SK-N-SH treated with all-trans-retinoic acid at 6 μM for 48 hours (cell line): ENCODE data around the gene BMP8B.

Experiments
- ATAC-seq: fragments of 200-7000 bp; cut with Tn5 transposase; 3 replicates; pipeline ENCODE4 v1.9.1; 2020; ENCODE audit warnings: mild to moderate bottlenecking, moderate library complexity
- BACH2 ChIP-seq: fragments of 250-450 bp; sonication (Bioruptor Pico); IDR thresholded peaks from 2 replicates; pipeline ENCODE4 v1.9.0; 2021; ENCODE audit warnings: mild to moderate bottlenecking, borderline replicate concordance
- CREB5 ChIP-seq: fragments of 250-450 bp; sonication (Bioruptor Pico); IDR thresholded peaks from 2 replicates; pipeline ENCODE4 v1.5.1; 2020; ENCODE audit warnings: low read depth, mild to moderate bottlenecking, moderate library complexity
- CSDC2 ChIP-seq: fragments of 250-450 bp; sonication (Bioruptor Pico); IDR thresholded peaks from 2 replicates; pipeline ENCODE4 v1.5.0; 2020; ENCODE audit warnings: mild to moderate bottlenecking, moderate library complexity
- CSRNP3 ChIP-seq: fragments of 250-450 bp; sonication (Bioruptor Pico); IDR thresholded peaks from 2 replicates; pipeline ENCODE4 v1.5.1; 2021; ENCODE audit warnings: mild to moderate bottlenecking, moderate library complexity
- ESRRG ChIP-seq: fragments of 250-450 bp; sonication (Bioruptor Pico); IDR thresholded peaks from 2 replicates; pipeline ENCODE4 v1.6.1; 2021; ENCODE audit warnings: mild to moderate bottlenecking
- GLIS3 ChIP-seq: fragments of 250-450 bp; sonication (Bioruptor Pico); IDR thresholded peaks from 2 replicates; pipeline ENCODE4 v1.5.0; 2020; ENCODE audit warnings: mild to moderate bottlenecking, moderate library complexity
- ISL1 ChIP-seq: fragments of 250-450 bp; sonication (Bioruptor Pico); IDR thresholded peaks from 2 replicates; pipeline ENCODE4 v2.1.2; 2022; ENCODE audit warnings: mild to moderate bottlenecking, moderate library complexity
- OSR1 ChIP-seq: fragments of 250-450 bp; sonication (Bioruptor Pico); IDR thresholded peaks from 2 replicates; pipeline ENCODE4 v1.8.0; 2022; ENCODE audit warnings: moderate library complexity, mild to moderate bottlenecking, inconsistent platforms
- PATZ1 ChIP-seq: fragments of 250-450 bp; sonication (Bioruptor Pico); IDR thresholded peaks from 2 replicates; pipeline ENCODE4 v1.8.0; 2020; ENCODE audit warnings: mild to moderate bottlenecking, moderate library complexity, borderline replicate concordance
- POU6F1 ChIP-seq: fragments of 250-450 bp; sonication (Bioruptor Pico); IDR thresholded peaks from 2 replicates; pipeline ENCODE4 v1.8.0; 2021; ENCODE audit warnings: low read depth, mild to moderate bottlenecking, moderate library complexity, borderline replicate concordance
- PPARA ChIP-seq: fragments of 250-450 bp; sonication (Bioruptor Pico); IDR thresholded peaks from 2 replicates; pipeline ENCODE4 v1.5.0; 2020; ENCODE audit warnings: mild to moderate bottlenecking, borderline replicate concordance
- RARB ChIP-seq: fragments of 250-450 bp; sonication (Bioruptor Pico); IDR thresholded peaks from 2 replicates; pipeline ENCODE4 v1.8.0; 2021; ENCODE audit warnings: mild to moderate bottlenecking, moderate library complexity
- SNAI2 ChIP-seq: fragments of 250-450 bp; sonication (Bioruptor Pico); IDR thresholded peaks from 2 replicates; pipeline ENCODE4 v1.5.0; 2020; ENCODE audit warnings: mild to moderate bottlenecking, moderate library complexity
- TCF4 ChIP-seq: fragments of 250-450 bp; sonication (Bioruptor Pico); IDR thresholded peaks from 2 replicates; pipeline ENCODE4 v1.8.0; 2021; ENCODE audit warnings: mild to moderate bottlenecking, moderate library complexity, borderline replicate concordance
- TOX ChIP-seq: fragments of 250-450 bp; sonication (Bioruptor Pico); IDR thresholded peaks from 2 replicates; pipeline ENCODE4 v1.8.0; 2021; ENCODE audit warnings: mild to moderate bottlenecking, moderate library complexity, borderline replicate concordance
- TSHZ2 ChIP-seq: fragments of 250-450 bp; sonication (Bioruptor Pico); IDR thresholded peaks from 2 replicates; pipeline ENCODE4 v1.5.0; 2020; ENCODE audit warnings: mild to moderate bottlenecking, moderate library complexity
- ZC3H10 ChIP-seq: fragments of 250-450 bp; sonication (Bioruptor Pico); IDR thresholded peaks from 2 replicates; pipeline ENCODE4 v1.5.1; 2021; ENCODE audit warnings: mild to moderate bottlenecking, moderate library complexity
- ZFP3 ChIP-seq: fragments of 250-450 bp; sonication (Bioruptor Pico); IDR thresholded peaks from 2 replicates; pipeline ENCODE4 v1.5.0; 2020; ENCODE audit warnings: mild to moderate bottlenecking, moderate library complexity
- ZFP30 ChIP-seq: fragments of 450-650 bp; formaldehyde crosslinking; IDR thresholded peaks from 2 replicates; pipeline ENCODE4 v1.5.0; 2022; ENCODE audit warnings: mild to moderate bottlenecking, moderate library complexity
- ZNF565 ChIP-seq: fragments of 450-650 bp; formaldehyde crosslinking; conservative IDR thresholded peaks from 2 replicates; pipeline ENCODE4 v1.5.0; 2020; ENCODE audit warnings: low read depth, mild to moderate bottlenecking, moderate library complexity
- ZNF70 ChIP-seq: fragments of 450-650 bp; formaldehyde crosslinking; IDR thresholded peaks from 2 replicates; pipeline ENCODE4 v1.5.0; 2020; ENCODE audit warnings: mild to moderate bottlenecking, moderate library complexity
- ZNF8 ChIP-seq: fragments of 450-650 bp; formaldehyde crosslinking; IDR thresholded peaks from 2 replicates; pipeline ENCODE4 v1.5.0; 2020; ENCODE audit warnings: mild to moderate bottlenecking, moderate library complexity

BMP8B gene

GRCh38 chr1:39822146-39822545, 33.5 kb upstream of the BMP8B start:
- ATAC-seq = no peak
- TF ChIP-seq PATZ1 (CRISPR knock-in tag) (no peak), POU6F1 (CRISPR knock-in tag) (no peak), PPARA (no peak), BACH2 (CRISPR knock-in tag) (no peak), TCF4 (no peak), ZNF8 (no peak), SNAI2 (CRISPR knock-in tag) (no peak), RARB (CRISPR knock-in tag) (no peak), CREB5 (CRISPR knock-in tag) (no peak), CSDC2 (CRISPR knock-in tag) (no peak), ZNF70 (CRISPR knock-in tag) (no peak), TSHZ2 (CRISPR knock-in tag) (no peak), ZFP30 (no peak), GLIS3 (CRISPR knock-in tag) (no peak), CSRNP3 (CRISPR knock-in tag) (no peak), ESRRG (CRISPR knock-in tag) (no peak), ZNF565 (no peak)

- ATAC-seq = no peak
- TF ChIP-seq POU6F1 (CRISPR knock-in tag) (no peak), ZNF70 (CRISPR knock-in tag) (no peak), SNAI2 (CRISPR knock-in tag) (no peak), TSHZ2 (CRISPR knock-in tag) (no peak), ZNF565 (no peak), ISL1 (CRISPR knock-in tag) (no peak), CSRNP3 (CRISPR knock-in tag) (no peak), OSR1 (CRISPR knock-in tag) (no peak), BACH2 (CRISPR knock-in tag) (no peak), ESRRG (CRISPR knock-in tag) (no peak), ZFP3 (CRISPR knock-in tag) (no peak), RARB (CRISPR knock-in tag) (no peak), ZC3H10 (CRISPR knock-in tag) (no peak), TOX (CRISPR knock-in tag) (no peak)
These were observed 30.6 kb upstream of the BMP8B start for GRCh38 chr1:39819091-39819812.
